GM18951 (cell line): Measurements from ENCODE around the gene ASTN2.

Experiments
- POLR2A ChIP-seq: IDR thresholded peaks from 4 replicates; pipeline ENCODE4 v1.6.1; 2011; ENCODE audit warnings: mild to moderate bottlenecking; ENCODE audit not compliant: insufficient read length, insufficient read depth; ENCODE audit errors: extremely low read depth
- in situ Hi-C: fragments of 300-500 bp; cut with MboI; formaldehyde crosslinking; loops from one replicate; pipeline ENCODE4 v1.12.0; 2022; ENCODE audit warnings: low sequenced_read_pairs, mixed read lengths, inconsistent platforms; ENCODE audit not compliant: unreplicated experiment

ASTN2 gene

GRCh38 chr9:116592970-116593369 is 821.9 kb downstream of the ASTN2 start:
- TF ChIP-seq POLR2A: no peak
- in situ Hi-C loops: loop anchor here (25.0 kb wide), 1 partner anchor 431 kb away; the partner anchor contains the start of gene PAPPA

- in situ Hi-C loops: loop anchor here (25.0 kb wide), 1 partner anchor 427 kb away; the partner anchor contains the start of gene PAPPA
- TF ChIP-seq POLR2A: no peak
Measured at GRCh38 chr9:116589392-116590354, 825.2 kb downstream of the ASTN2 start.

GRCh38 chr9:116587919-116588318 is 826.9 kb downstream of the ASTN2 start:
- TF ChIP-seq POLR2A: no peak
- in situ Hi-C loops: loop anchor here (25.0 kb wide), 1 partner anchor 426 kb away; the partner anchor contains the start of gene PAPPA

GRCh38 chr9:116585896-116586295 is 829.0 kb downstream of the ASTN2 start:
- in situ Hi-C loops: loop anchor here (25.0 kb wide), 1 partner anchor 424 kb away; the partner anchor contains the start of gene PAPPA

GRCh38 chr9:116585204-116585603 is 829.7 kb downstream of the ASTN2 start:
- no peak for TF ChIP-seq POLR2A
- in situ Hi-C loops: loop anchor here (25.0 kb wide), 1 partner anchor 423 kb away; the partner anchor contains the start of gene PAPPA

More at GRCh38 chr9:116585896-116586295, 829.0 kb downstream of the ASTN2 start:
- no peak for TF ChIP-seq POLR2A

GRCh38 chr9:116580853-116581252 is 834.0 kb downstream of the ASTN2 start:
- no peak for TF ChIP-seq POLR2A
- in situ Hi-C loops: loop anchor here (25.0 kb wide), 1 partner anchor 419 kb away; the partner anchor contains the start of gene PAPPA

GRCh38 chr9:116576386-116576785 is 838.5 kb downstream of the ASTN2 start:
- in situ Hi-C loops: loop anchor here (25.0 kb wide), 1 partner anchor 414 kb away; the partner anchor contains the start of gene PAPPA

GRCh38 chr9:116574027-116574679 is 840.7 kb downstream of the ASTN2 start:
- no peak for TF ChIP-seq POLR2A
- in situ Hi-C loops: no loop called here

More at GRCh38 chr9:116576386-116576785, 838.5 kb downstream of the ASTN2 start:
- TF ChIP-seq POLR2A: no peak

GRCh38 chr9:116572095-116572748 is 842.6 kb downstream of the ASTN2 start:
- in situ Hi-C loops: no loop called here
- no peak for TF ChIP-seq POLR2A

GRCh38 chr9:116569111-116569510 is 845.7 kb downstream of the ASTN2 start:
- no peak for TF ChIP-seq POLR2A
- in situ Hi-C loops: no loop called here

GRCh38 chr9:116566677-116567488 is 848.0 kb downstream of the ASTN2 start:
- no peak for TF ChIP-seq POLR2A
- in situ Hi-C loops: no loop called here

- TF ChIP-seq POLR2A: no peak
- in situ Hi-C loops: no loop called here
Measured at GRCh38 chr9:116565986-116566385, 848.9 kb downstream of the ASTN2 start.
